Endothelial cell (in vitro differentiated cells): Measurements from ENCODE around the gene GAST. TPM values are rescaled to one million over a fixed set of nuclear protein-coding genes. Genes with fewer than 3 reads are reported as not detected.
"Not testable (repeated sequence)": the region's sequence is repeated elsewhere in the genome, so short reads cannot be mapped to it uniquely, and the experiment has no call there.

Experiments
- DNase-seq: peaks from one replicate; pipeline ENCODE4 v3.0.0; 2021; ENCODE audit warnings: low spot score
- H3K27ac Mint-ChIP-seq: one replicate; pipeline ENCODE4 v1.8.0; 2021; ENCODE audit warnings: mixed read lengths, inconsistent platforms; ENCODE audit not compliant: unreplicated experiment
- H3K27me3 Mint-ChIP-seq: one replicate; pipeline ENCODE4 v1.8.0; 2021; ENCODE audit warnings: mild to moderate bottlenecking, moderate library complexity, mixed read lengths, inconsistent platforms; ENCODE audit not compliant: unreplicated experiment
- H3K36me3 Mint-ChIP-seq: one replicate; pipeline ENCODE4 v1.8.0; 2021; ENCODE audit warnings: mild to moderate bottlenecking, low read depth, mixed read lengths, inconsistent platforms; ENCODE audit not compliant: unreplicated experiment
- H3K4me1 Mint-ChIP-seq: one replicate; pipeline ENCODE4 v1.8.0; 2021; ENCODE audit warnings: mild to moderate bottlenecking, mixed read lengths, inconsistent platforms; ENCODE audit not compliant: unreplicated experiment
- H3K4me3 Mint-ChIP-seq: one replicate; pipeline ENCODE4 v1.8.0; 2021; ENCODE audit warnings: mild to moderate bottlenecking, mixed read lengths, inconsistent platforms; ENCODE audit not compliant: unreplicated experiment
- H3K9me3 Mint-ChIP-seq: one replicate; pipeline ENCODE4 v1.8.0; 2021; ENCODE audit warnings: mixed read lengths, inconsistent platforms; ENCODE audit not compliant: unreplicated experiment
- CTCF ChIP-seq: fragments of 200-600 bp; sonication (generic); IDR thresholded peaks from one replicate; pipeline ENCODE4 v1.5.0; 2021; ENCODE audit warnings: antibody characterized with exemption; ENCODE audit not compliant: unreplicated experiment
- total RNA-seq: library from RNA; stranded (reverse); fragmentation: NEBNext Ultra II Directional; extraction: Animal tissue kit (Norgen Biotek cat#: 25700); gene quantifications from one replicate; pipeline ENCODE4 v1.2.1, GENCODE V29; 2021; ENCODE audit not compliant: unreplicated experiment

GAST gene
- total RNA-seq, 1 donor from 2014 or later: not detected

- Mint-ChIP-seq H3K27me3 (peaks cover 4% of the 10 kb centered on the region), H3K36me3 (peaks cover 3% of the 10 kb centered on the region), H3K4me3 (no peak overlapping the region), H3K27ac (no peak overlapping the region), H3K4me1 (peaks cover 11% of the 10 kb centered on the region), H3K9me3 (peaks cover 5% of the 10 kb centered on the region)
- no peak for TF ChIP-seq CTCF
- no peak for DNase-seq
Observed at GRCh38 chr17:41680426-41681040, 31.6 kb upstream of the GAST start.

- H3K4me3 Mint-ChIP-seq: no peak overlapping the region
- no peak for DNase-seq
- peaks cover 11% of the 10 kb centered on the region for H3K4me1 Mint-ChIP-seq
- H3K27ac Mint-ChIP-seq: no peak overlapping the region
- H3K36me3 Mint-ChIP-seq: peaks cover 3% of the 10 kb centered on the region
- TF ChIP-seq CTCF: no peak
- peaks cover 5% of the 10 kb centered on the region for H3K9me3 Mint-ChIP-seq
- H3K27me3 Mint-ChIP-seq: peaks cover 7% of the 10 kb centered on the region
Observed at GRCh38 chr17:41681776-41682175, 30.4 kb upstream of the GAST start.

- no peak for TF ChIP-seq CTCF
- H3K36me3 Mint-ChIP-seq: no peaks in the 10 kb centered on the region
- peaks cover 11% of the 10 kb centered on the region for H3K4me1 Mint-ChIP-seq
- no peak for DNase-seq
- peaks cover 5% of the 10 kb centered on the region for H3K9me3 Mint-ChIP-seq
- peaks cover 7% of the 10 kb centered on the region for H3K27me3 Mint-ChIP-seq
- no peak overlapping the region for H3K4me3 Mint-ChIP-seq
- no peak overlapping the region for H3K27ac Mint-ChIP-seq
Observed at GRCh38 chr17:41682631-41683030, 29.5 kb upstream of the GAST start.

- Mint-ChIP-seq H3K9me3 (peaks cover under 1% of the 10 kb centered on the region), H3K4me1 (peaks cover 14% of the 10 kb centered on the region), H3K27me3 (peaks cover 8% of the 10 kb centered on the region), H3K36me3 (no peaks in the 10 kb centered on the region), H3K4me3 (no peak overlapping the region), H3K27ac (no peak overlapping the region)
- DNase-seq: no peak
- no peak for TF ChIP-seq CTCF
Observed at GRCh38 chr17:41683441-41684007, 28.6 kb upstream of the GAST start.

- Mint-ChIP-seq H3K27me3 (peaks cover 12% of the 10 kb centered on the region), H3K27ac (no peak overlapping the region), H3K4me3 (no peak overlapping the region), H3K36me3 (no peaks in the 10 kb centered on the region), H3K4me1 (peaks cover 9% of the 10 kb centered on the region), H3K9me3 (no peaks in the 10 kb centered on the region)
- no peak for TF ChIP-seq CTCF
- DNase-seq: no peak
Observed at GRCh38 chr17:41684035-41684434, 28.1 kb upstream of the GAST start.

GRCh38 chr17:41685753-41686152 is 26.4 kb upstream of the GAST start:
- not testable (repeated sequence) for DNase-seq

More at GRCh38 chr17:41685753-41686152, 26.4 kb upstream of the GAST start:
- not testable (repeated sequence) for H3K27ac Mint-ChIP-seq, H3K36me3 Mint-ChIP-seq, H3K9me3 Mint-ChIP-seq, H3K4me3 Mint-ChIP-seq
- Mint-ChIP-seq H3K27me3 (peaks cover 17% of the 10 kb centered on the region), H3K4me1 (peaks cover 12% of the 10 kb centered on the region)
